HG03159 (cell line): Measurements from ENCODE around the gene NDUFA12.

Source experiments
- ATAC-seq: cut with Tn5 transposase; IDR thresholded peaks from one replicate; pipeline ENCODE4 v1.9.1; 2021; ENCODE audit warnings: mild to moderate bottlenecking, moderate library complexity; ENCODE audit not compliant: unreplicated experiment

Gene NDUFA12

GRCh38 chr12:94982456-94982855 is 21.0 kb downstream of the NDUFA12 start:
- no peak for ATAC-seq

- ATAC-seq: no peak
These were observed 22.9 kb downstream of the NDUFA12 start for GRCh38 chr12:94980577-94980976.

GRCh38 chr12:94979941-94980340 is 23.6 kb downstream of the NDUFA12 start:
- no peak for ATAC-seq

GRCh38 chr12:94977766-94978468 is 25.6 kb downstream of the NDUFA12 start:
- ATAC-seq: no peak

- no peak for ATAC-seq
These were observed 30.3 kb downstream of the NDUFA12 start for GRCh38 chr12:94973221-94973620.

GRCh38 chr12:94972795-94973194 is 30.7 kb downstream of the NDUFA12 start:
- no peak for ATAC-seq

GRCh38 chr12:94971923-94972322 is 31.6 kb downstream of the NDUFA12 start:
- no peak for ATAC-seq

GRCh38 chr12:94970560-94970959 is 32.9 kb downstream of the NDUFA12 start:
- no peak for ATAC-seq

- peak; percentile 50 for ATAC-seq
These were observed 34.1 kb downstream of the NDUFA12 start for GRCh38 chr12:94969424-94969823.

GRCh38 chr12:94965982-94966630 is 37.4 kb downstream of the NDUFA12 start:
- ATAC-seq: no peak

GRCh38 chr12:94963649-94964048 is 39.8 kb downstream of the NDUFA12 start:
- no peak for ATAC-seq

GRCh38 chr12:94962670-94963069 is 40.8 kb downstream of the NDUFA12 start:
- ATAC-seq: no peak

GRCh38 chr12:94961911-94962310 is 41.6 kb downstream of the NDUFA12 start:
- ATAC-seq: no peak

- ATAC-seq: no peak
These were observed 42.2 kb downstream of the NDUFA12 start for GRCh38 chr12:94961256-94961824.

GRCh38 chr12:94957006-94957405 is 46.5 kb downstream of the NDUFA12 start:
- ATAC-seq: no peak

- no peak for ATAC-seq
These were observed 48.4 kb downstream of the NDUFA12 start for GRCh38 chr12:94954948-94955592.

GRCh38 chr12:94954029-94954685 is 49.3 kb downstream of the NDUFA12 start:
- no peak for ATAC-seq

GRCh38 chr12:94952325-94952724 is 51.2 kb downstream of the NDUFA12 start:
- no peak for ATAC-seq

GRCh38 chr12:94951071-94951934 is 52.2 kb downstream of the NDUFA12 start:
- ATAC-seq: no peak

GRCh38 chr12:94948232-94948810 is 55.2 kb downstream of the NDUFA12 start:
- no peak for ATAC-seq
